Testis (tissue), 3 donors: ENCODE measurements around the gene RUVBL1. TPM values are rescaled to one million over a fixed set of nuclear protein-coding genes. Genes with fewer than 3 reads are reported as not detected.

Experiments used
- DNase-seq: peaks from one replicate; pipeline ENCODE4 v3.0.0-alpha.2; 2019
- H3K27ac ChIP-seq, 2 donors: fragments of 200-600 bp; sonication (generic); one replicate each; pipeline ENCODE4 v1.5.1; 2019
- H3K27me3 ChIP-seq: fragments of 200-600 bp; sonication (generic); one replicate; pipeline ENCODE4 v1.5.1; 2019
- H3K36me3 ChIP-seq: fragments of 200-600 bp; sonication (generic); one replicate; pipeline ENCODE4 v1.5.1; 2017; ENCODE audit warnings: low read depth; ENCODE audit errors: missing control alignments
- H3K4me1 ChIP-seq: fragments of 200-600 bp; sonication (generic); one replicate; pipeline ENCODE4 v1.5.1; 2019
- H3K4me3 ChIP-seq, 2 donors: fragments of 200-600 bp; sonication (generic); one replicate each; pipeline ENCODE4 v1.5.1; 2017 to 2019
- H3K9me3 ChIP-seq: fragments of 200-600 bp; sonication (generic); one replicate; pipeline ENCODE4 v1.5.1; 2017
- CTCF ChIP-seq, 3 experiments: fragments of 450-650 bp in 2 of 3; fragments of 200-600 bp in 1 of 3; sonication (generic) in 1 of 3; IDR thresholded peaks; one replicate each; pipeline ENCODE4 v1.5.1; 2016 to 2019; ENCODE audit warnings: antibody characterized with exemption in 3 of 3, mild to moderate bottlenecking in 2 of 3, moderate library complexity in 1 of 3
- POLR2A ChIP-seq: fragments of 450-650 bp; IDR thresholded peaks from one replicate; pipeline ENCODE4 v1.6.1; 2017; ENCODE audit warnings: antibody characterized with exemption, mild to moderate bottlenecking, moderate library complexity
- WGBS, 2 donors: methylation state at CpG; one replicate each; pipeline ENCODE4 v1.1.5; 2018; 5-methylcytosine and 5-hydroxymethylcytosine counted together
- intact Hi-C: fragments of 100-400 bp; cut with DNase I; formaldehyde crosslinking; loops from one replicate; pipeline ENCODE4 v1.15.1; 2023; ENCODE audit warnings: low total_unique reads
- polyA plus RNA-seq: library from polyadenylated mRNA; stranded (reverse); fragments of 350-450 nt; fragmentation: Illumina TruSeq; extraction: RNeasy Lipid Tissue Mini Kit (QIAGEN cat#74804); gene quantifications from one replicate; pipeline ENCODE4 v1.2.3, GENCODE V29; 2014; ENCODE audit warnings: low read depth, low replicate concordance; ENCODE audit not compliant: insufficient read depth
- total RNA-seq, 2 donors: library from RNA; depleted of rRNA; stranded (reverse); fragments of >200 nt; gene quantifications; one replicate each; pipeline ENCODE4 v1.2.3, GENCODE V29; 2016

RUVBL1 gene
- total and polyA plus RNA-seq, 3 donors from 2014 or later = 42.9 to 70.1 (median 52.9) TPM

- Histone ChIP-seq H3K27ac (no peak overlapping the region), H3K4me3 (no peak overlapping the region), H3K4me1 (peaks cover 28% of the 10 kb centered on the region), H3K9me3 (no peaks in the 10 kb centered on the region), H3K27me3 (no peaks in the 10 kb centered on the region), H3K36me3 (no peaks in the 10 kb centered on the region)
- intact Hi-C loops = no loop called here
- WGBS, 2 donors = 61 to 67% methylated on average over 3 of the region's 3 CpGs
- no peak for DNase-seq
- no peak for TF ChIP-seq CTCF (IDR thresholded peaks at IDR 0.05)
- no peak for TF ChIP-seq POLR2A
These were observed 69.2 kb downstream of the RUVBL1 start for GRCh38 chr3:128054367-128054766.

- peak overlapping the region in 1 of 2 donors; percentile 95 for H3K4me3 ChIP-seq
- no peak for DNase-seq
- peaks cover 28% of the 10 kb centered on the region for H3K4me1 ChIP-seq
- TF ChIP-seq POLR2A = no peak
- no peak for TF ChIP-seq CTCF (IDR thresholded peaks at IDR 0.05)
- intact Hi-C loops = no loop called here
- 52% methylated on average over 6 of the region's 6 CpGs for WGBS, 2 donors
- H3K9me3 ChIP-seq = no peaks in the 10 kb centered on the region
- H3K27ac ChIP-seq = no peak overlapping the region
- H3K27me3 ChIP-seq = no peaks in the 10 kb centered on the region
- no peaks in the 10 kb centered on the region for H3K36me3 ChIP-seq
These were observed 70.0 kb downstream of the RUVBL1 start for GRCh38 chr3:128053614-128054013.

GRCh38 chr3:128052595-128053351 is 70.8 kb downstream of the RUVBL1 start:
- Histone ChIP-seq H3K27ac (peak overlapping the region; percentile 86), H3K9me3 (no peaks in the 10 kb centered on the region), H3K4me3 (peak overlapping the region; percentile 93 to 95), H3K36me3 (no peaks in the 10 kb centered on the region), H3K4me1 (peaks cover 28% of the 10 kb centered on the region), H3K27me3 (no peaks in the 10 kb centered on the region)
- intact Hi-C loops = no loop called here
- TF ChIP-seq POLR2A = no peak
- TF ChIP-seq CTCF (IDR thresholded peaks at IDR 0.05) = no peak
- no peak for DNase-seq
- WGBS, 2 donors = 0% methylated on average over 28 to 33 of the region's 33 CpGs

GRCh38 chr3:128051837-128052594 is 71.6 kb downstream of the RUVBL1 start, which contains the start of gene SEC61A1:
TSS of gene SEC61A1 (plus strand) at chr3:128052437. CDS start at chr3:128052553, 116 bp downstream.
- peak within 1 kb of the TSS; percentile 93 to 95 for H3K4me3 ChIP-seq
- peak; percentile 69 for TF ChIP-seq POLR2A
- peak in 1 of 3 experiments; percentile 13 for TF ChIP-seq CTCF (IDR thresholded peaks at IDR 0.05)
- peaks cover 28% of the 10 kb centered on the region for H3K4me1 ChIP-seq
- H3K27ac ChIP-seq = peak within 1 kb of the TSS; percentile 86
- no peaks in the 10 kb centered on the region for H3K36me3 ChIP-seq
- no peaks in the 10 kb centered on the region for H3K9me3 ChIP-seq
- DNase-seq = peak; percentile 94
- intact Hi-C loops = no loop called here
- WGBS, 2 donors = 0% methylated on average over 10 to 90 of the region's 90 CpGs
- no peaks in the 10 kb centered on the region for H3K27me3 ChIP-seq
